Glomerular visceral epithelial cell (primary cell): ENCODE measurements around the gene PLD1.
A peak's percentile ranks its signal among the peaks of the same experiment; 100 is the strongest.

Source experiments
- DNase-seq: peaks from one replicate; pipeline ENCODE4 v3.0.0-alpha.2; 2016; ENCODE audit errors: extremely low spot score

PLD1 gene

GRCh38 chr3:171797873-171798272, 12.4 kb downstream of the PLD1 start:
- DNase-seq: no peak

- DNase-seq: no peak
These were observed 13.0 kb downstream of the PLD1 start for GRCh38 chr3:171797265-171797679.

DNA sequence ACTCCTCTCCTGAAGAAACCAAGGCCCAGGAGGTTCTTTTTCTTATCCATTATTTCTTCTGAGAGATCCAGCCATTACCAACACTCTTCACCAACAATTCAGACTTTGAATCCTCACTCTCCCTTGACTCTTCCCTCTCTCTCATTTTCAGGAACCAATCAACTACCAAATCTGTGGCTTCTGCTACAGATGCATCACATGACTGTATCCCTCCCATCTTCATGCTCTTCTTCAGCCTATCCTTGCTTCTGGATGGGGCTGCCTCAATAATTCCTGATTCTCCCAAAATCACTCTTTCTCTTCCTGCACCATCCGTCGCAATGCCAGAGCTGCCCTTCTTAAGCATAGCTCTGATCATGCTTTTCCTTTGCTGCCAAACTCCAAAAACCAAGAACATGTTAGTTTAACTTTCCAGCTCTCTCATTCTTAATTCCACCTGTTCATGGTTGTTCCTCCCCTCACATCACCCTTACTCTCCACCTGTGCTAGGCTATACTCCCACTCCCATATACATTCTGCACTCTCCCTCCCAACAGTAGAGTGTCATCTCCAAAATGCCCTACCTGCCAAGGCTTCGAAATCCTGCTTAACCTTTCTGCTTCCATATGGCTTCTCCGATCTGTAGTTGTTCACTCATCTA, 13.5 kb downstream of the PLD1 start:
- no peak for DNase-seq

GRCh38 chr3:171792531-171792930, 17.8 kb downstream of the PLD1 start:
- DNase-seq: no peak

- DNase-seq: no peak
These were observed 18.6 kb downstream of the PLD1 start for GRCh38 chr3:171791692-171792076.

GRCh38 chr3:171790898-171791691, 19.2 kb downstream of the PLD1 start:
- DNase-seq: no peak

DNA sequence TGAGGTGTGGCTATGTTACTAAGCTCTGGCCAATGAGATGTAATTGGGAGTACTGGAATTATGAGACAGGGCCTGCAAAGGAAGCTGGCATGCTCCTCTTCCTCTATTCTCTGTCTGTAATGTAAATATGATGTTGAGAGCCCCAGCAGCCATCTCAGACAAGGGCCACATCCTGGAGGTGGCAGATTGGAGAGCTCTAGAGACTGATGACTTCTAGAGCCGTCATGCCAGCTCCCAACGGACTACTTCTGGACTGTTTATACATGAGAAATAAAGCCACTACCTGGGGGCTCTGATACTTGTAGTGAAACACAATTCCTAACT, 19.7 kb downstream of the PLD1 start:
- DNase-seq: no peak

GRCh38 chr3:171789759-171790505, 20.4 kb downstream of the PLD1 start:
- no peak for DNase-seq

- DNase-seq: peak; percentile 18
These were observed 21.5 kb downstream of the PLD1 start for GRCh38 chr3:171788546-171789351.

DNA sequence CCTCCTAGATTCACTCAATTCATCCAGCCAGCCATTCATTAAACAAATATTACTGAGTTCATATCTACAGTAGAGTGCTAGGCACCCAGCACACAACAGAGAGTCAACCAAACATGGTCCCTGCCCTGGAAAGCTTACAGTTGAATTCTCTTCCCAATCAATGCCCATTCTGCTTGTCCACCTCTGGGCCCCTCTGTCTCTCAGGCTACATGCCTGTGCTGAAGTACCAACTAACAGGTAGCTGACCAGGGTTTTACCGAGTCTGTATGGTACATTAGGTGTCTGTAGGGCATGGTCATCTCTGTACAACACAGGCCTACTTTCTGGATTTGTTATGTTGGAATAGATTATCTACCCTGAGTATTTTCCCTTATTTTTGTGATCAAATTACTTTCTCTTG, 23.3 kb downstream of the PLD1 start:
- DNase-seq: no peak

GRCh38 chr3:171784937-171785336, 25.3 kb downstream of the PLD1 start:
- no peak for DNase-seq

GRCh38 chr3:171784387-171784786, 25.9 kb downstream of the PLD1 start:
- DNase-seq: no peak

DNA sequence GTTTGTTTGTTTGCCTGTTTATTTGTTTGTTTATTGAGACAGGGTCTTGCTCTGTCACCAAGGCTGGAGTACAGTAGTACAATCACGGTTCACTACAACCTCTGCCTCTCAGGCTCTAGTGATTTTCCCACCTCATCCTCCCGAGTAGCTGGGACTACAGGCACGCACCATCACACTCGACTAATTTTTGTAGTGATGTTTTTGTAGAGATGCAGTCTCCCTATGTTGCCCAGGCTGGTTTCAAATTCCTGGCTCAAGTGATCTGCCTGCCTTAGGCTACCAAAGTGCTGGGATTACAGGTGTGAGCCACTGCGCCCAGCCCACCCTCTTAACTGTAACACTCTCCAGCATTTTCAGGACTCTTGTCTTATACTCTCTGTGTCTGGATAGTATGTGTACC, 26.7 kb downstream of the PLD1 start:
- no peak for DNase-seq

DNA sequence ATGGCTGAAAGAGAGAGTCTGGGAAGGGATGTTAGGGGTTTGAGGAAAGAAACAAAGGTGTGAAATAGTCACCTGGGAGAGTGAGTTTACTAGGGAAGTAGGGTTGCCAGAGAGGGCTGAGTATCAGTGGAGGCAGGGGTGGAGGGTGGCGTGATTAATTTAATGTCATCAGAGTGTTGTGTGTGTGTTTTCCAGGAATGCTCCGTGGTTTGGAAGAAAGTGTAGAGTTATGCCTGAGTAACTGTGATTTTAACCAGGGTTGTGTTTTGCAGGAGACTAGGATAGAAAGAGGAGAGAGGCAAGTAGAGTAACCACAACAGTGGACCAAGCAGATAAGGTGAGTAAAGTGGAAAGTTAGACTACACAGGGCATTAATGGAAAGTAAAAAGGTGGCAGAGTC, 27.2 kb downstream of the PLD1 start:
- peak; percentile 45 for DNase-seq

- no peak for DNase-seq
These were observed 27.7 kb downstream of the PLD1 start for GRCh38 chr3:171782617-171783016.

GRCh38 chr3:171781711-171782127, 28.6 kb downstream of the PLD1 start:
- DNase-seq: no peak

- no peak for DNase-seq
These were observed 31.8 kb downstream of the PLD1 start for GRCh38 chr3:171778493-171778892.

GRCh38 chr3:171777596-171777995, 32.7 kb downstream of the PLD1 start:
- DNase-seq: no peak

DNA sequence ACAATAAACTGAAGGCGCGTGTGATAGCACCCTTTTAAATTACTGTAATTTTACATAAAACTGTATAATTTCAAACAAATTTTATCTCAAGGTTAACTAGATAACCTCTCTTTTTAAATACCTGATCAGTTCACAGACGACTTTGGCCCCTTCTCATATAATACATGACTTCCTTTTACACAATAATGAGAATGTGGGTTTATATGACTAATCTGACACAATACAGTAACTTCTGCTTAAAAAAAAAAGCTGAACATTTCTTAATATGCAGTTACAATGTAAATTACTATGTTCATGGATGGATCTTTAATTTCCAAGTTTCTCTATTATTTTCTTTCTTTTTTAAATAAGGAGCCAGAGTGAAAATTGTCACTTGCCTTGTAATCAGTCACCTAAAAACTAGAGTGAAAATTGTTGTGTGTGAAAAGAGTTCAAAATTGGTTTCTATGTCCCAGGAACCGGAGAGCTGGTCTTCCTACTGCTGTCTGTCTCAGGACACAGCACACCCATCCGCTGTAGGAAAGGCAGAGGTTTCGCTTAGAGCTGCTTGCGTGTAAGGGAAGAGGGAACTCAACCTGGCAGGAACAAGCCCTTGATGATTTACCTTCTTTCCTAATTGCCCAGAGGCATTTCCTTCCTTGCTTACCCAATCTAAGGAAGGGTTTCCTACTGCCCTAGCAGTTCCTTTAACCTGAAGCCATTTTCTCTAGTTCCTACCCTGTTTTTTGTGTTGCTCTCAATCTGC, 33.3 kb downstream of the PLD1 start:
- DNase-seq: no peak

DNA sequence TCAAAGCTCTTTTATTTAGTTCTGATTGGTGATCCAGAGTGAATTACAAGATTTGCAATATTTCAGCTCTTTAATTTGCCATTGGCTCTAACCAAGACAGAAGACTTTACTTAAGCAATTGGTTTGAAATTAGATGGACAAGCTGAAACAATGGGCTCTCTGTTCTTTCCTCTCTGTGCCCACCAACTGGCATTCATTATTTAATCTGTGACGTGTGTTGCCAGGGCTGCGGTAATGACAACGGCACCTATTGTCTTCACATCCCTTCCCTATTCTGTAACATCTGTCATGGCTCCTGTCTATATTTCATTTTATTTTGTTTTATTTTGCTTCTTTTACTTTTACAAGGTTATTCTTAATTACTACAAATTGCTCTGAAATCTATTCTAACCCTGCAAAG, 33.9 kb downstream of the PLD1 start:
- DNase-seq: no peak

GRCh38 chr3:171775943-171776342, 34.3 kb downstream of the PLD1 start:
- no peak for DNase-seq
